ENCODE data around the gene ZPLD1.

Gene ZPLD1

DNA sequence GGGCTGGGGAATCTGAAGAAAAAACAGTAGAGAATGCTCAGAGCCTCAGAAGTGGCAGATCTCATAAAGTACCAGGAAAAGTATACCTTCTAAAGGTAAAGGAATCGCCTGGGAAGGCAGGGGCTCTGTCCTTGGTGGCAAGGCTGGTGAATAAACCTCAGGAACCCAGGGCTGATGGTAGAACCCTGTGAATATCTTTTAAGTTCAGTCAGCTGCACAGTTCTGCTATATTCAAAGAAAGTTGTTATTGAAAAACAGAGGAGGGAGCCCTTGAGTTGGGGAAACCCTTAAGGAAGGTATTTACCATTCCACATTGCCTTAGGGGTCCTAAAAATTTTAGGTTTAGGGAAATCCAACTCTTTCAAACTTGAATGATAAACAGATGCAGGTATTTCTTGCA lies 31.2 kb downstream of the ZPLD1 start:
- no peak overlapping the region for H3K27ac ChIP-seq
- no peak overlapping the region for H3K4me2 ChIP-seq (ENCODE audit: low read length)
- H3K9me3 ChIP-seq (ENCODE audit: control insufficient read depth, low read length): no peaks in the 10 kb centered on the region
- H3K9ac ChIP-seq: no peak overlapping the region
- H2AFZ ChIP-seq: no peak overlapping the region
- no peaks in the 10 kb centered on the region for H3K4me1 ChIP-seq
- H3K36me3 ChIP-seq (ENCODE audit: control insufficient read depth, insufficient read depth, low read length): no peaks in the 10 kb centered on the region
- TF ChIP-seq, protein P1, sequence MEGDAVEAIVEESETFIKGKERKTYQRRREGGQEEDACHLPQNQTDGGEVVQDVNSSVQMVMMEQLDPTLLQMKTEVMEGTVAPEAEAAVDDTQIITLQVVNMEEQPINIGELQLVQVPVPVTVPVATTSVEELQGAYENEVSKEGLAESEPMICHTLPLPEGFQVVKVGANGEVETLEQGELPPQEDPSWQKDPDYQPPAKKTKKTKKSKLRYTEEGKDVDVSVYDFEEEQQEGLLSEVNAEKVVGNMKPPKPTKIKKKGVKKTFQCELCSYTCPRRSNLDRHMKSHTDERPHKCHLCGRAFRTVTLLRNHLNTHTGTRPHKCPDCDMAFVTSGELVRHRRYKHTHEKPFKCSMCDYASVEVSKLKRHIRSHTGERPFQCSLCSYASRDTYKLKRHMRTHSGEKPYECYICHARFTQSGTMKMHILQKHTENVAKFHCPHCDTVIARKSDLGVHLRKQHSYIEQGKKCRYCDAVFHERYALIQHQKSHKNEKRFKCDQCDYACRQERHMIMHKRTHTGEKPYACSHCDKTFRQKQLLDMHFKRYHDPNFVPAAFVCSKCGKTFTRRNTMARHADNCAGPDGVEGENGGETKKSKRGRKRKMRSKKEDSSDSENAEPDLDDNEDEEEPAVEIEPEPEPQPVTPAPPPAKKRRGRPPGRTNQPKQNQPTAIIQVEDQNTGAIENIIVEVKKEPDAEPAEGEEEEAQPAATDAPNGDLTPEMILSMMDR (IDR thresholded peaks at IDR 0.05): no peak
- H3K79me2 ChIP-seq: no peaks in the 10 kb centered on the region
- H3K27me3 ChIP-seq (ENCODE audit: control insufficient read depth, insufficient read depth, low read length): no peaks in the 10 kb centered on the region
- H3K4me3 ChIP-seq (ENCODE audit: low read depth, low read length): no peak overlapping the region

DNA sequence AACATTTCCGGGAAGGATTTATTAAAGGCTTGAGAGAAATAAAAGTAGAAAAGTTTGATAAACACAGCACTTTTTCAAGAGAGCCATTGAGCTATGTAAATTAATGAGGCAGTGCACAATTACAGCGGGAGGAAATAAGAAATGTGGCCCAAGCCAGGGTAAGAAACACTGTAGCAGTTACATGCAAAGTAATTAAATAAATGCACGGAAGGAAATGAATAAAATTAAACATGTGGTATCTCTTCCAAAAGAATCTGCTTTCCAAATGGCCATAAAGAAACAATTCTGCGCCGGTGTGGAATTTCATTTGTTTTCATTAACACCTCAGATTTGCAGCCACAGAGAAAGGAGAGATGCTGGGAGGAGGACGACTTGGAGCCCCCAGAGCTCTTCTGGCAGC lies 35.3 kb downstream of the ZPLD1 start:
- TF ChIP-seq, protein P1 (IDR thresholded peaks at IDR 0.05): no peak
- H3K4me2 ChIP-seq (ENCODE audit: low read length): no peak overlapping the region

DNA sequence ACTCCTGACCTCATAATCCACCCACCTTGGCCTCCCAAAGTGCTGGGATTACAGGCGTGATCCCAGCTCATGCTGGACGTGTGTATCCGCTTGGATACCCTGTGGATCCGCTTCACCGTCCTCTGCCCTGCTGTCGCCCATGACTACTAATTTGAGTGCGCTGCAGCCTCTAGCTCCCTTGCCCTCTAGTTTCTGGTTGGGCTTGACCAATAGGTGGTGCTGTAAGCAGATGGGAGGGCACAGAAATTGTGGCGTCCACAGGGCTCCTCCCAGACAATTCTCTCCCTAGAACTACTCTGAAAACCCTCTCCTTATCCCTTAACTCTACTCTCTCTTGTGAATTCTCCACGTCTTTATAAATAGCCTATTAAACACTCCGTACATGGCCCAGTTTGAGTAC lies 36.2 kb downstream of the ZPLD1 start:
- Histone ChIP-seq H3K79me2 (no peaks in the 10 kb centered on the region), H2AFZ (no peak overlapping the region), H3K9me3 (ENCODE audit: control insufficient read depth, low read length) (no peaks in the 10 kb centered on the region), H3K4me1 (no peaks in the 10 kb centered on the region), H3K27ac (no peak overlapping the region), H3K4me2 (ENCODE audit: low read length) (no peak overlapping the region), H3K36me3 (ENCODE audit: control insufficient read depth, insufficient read depth, low read length) (no peaks in the 10 kb centered on the region), H3K9ac (no peak overlapping the region), H3K4me3 (ENCODE audit: low read depth, low read length) (no peak overlapping the region), H3K27me3 (ENCODE audit: control insufficient read depth, insufficient read depth, low read length) (no peaks in the 10 kb centered on the region)
- TF ChIP-seq, protein P1 (IDR thresholded peaks at IDR 0.05): no peak

More for the DNA sequence above, 35.3 kb downstream of the ZPLD1 start:
- no peak overlapping the region for H3K4me3 ChIP-seq (ENCODE audit: low read depth, low read length)
- no peak overlapping the region for H3K9ac ChIP-seq
- H2AFZ ChIP-seq: no peak overlapping the region
- H3K36me3 ChIP-seq (ENCODE audit: control insufficient read depth, insufficient read depth, low read length): no peaks in the 10 kb centered on the region
- no peaks in the 10 kb centered on the region for H3K79me2 ChIP-seq
- H3K4me1 ChIP-seq: no peaks in the 10 kb centered on the region
- no peak overlapping the region for H3K27ac ChIP-seq
- no peaks in the 10 kb centered on the region for H3K9me3 ChIP-seq (ENCODE audit: control insufficient read depth, low read length)
- H3K27me3 ChIP-seq (ENCODE audit: control insufficient read depth, insufficient read depth, low read length): no peaks in the 10 kb centered on the region

DNA sequence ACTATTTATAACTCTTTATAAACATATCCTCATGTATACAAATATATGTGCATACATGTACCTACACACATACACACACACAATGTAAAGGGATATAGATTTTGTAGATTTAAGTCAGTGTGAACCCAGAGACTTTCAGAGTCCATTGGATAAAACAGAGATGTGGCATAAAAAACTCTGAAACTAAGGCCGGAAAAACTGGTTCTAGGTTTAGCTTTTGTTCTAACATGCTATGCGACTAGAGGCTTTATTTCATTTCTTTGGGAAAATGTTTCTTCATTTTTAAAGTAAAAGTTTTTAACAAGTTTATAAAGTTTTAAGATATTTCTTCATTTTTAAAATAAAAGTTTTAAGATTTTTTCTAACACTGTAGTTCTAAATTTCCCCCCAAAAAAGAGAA lies 36.7 kb downstream of the ZPLD1 start:
- H3K9ac ChIP-seq: no peak overlapping the region
- H3K27me3 ChIP-seq (ENCODE audit: control insufficient read depth, insufficient read depth, low read length): no peaks in the 10 kb centered on the region
- H2AFZ ChIP-seq: no peak overlapping the region
- no peaks in the 10 kb centered on the region for H3K4me1 ChIP-seq
- no peak overlapping the region for H3K4me2 ChIP-seq (ENCODE audit: low read length)
- no peaks in the 10 kb centered on the region for H3K9me3 ChIP-seq (ENCODE audit: control insufficient read depth, low read length)
- TF ChIP-seq, protein P1 (IDR thresholded peaks at IDR 0.05): no peak
- no peaks in the 10 kb centered on the region for H3K79me2 ChIP-seq
- no peak overlapping the region for H3K4me3 ChIP-seq (ENCODE audit: low read depth, low read length)
- no peak overlapping the region for H3K27ac ChIP-seq
- no peaks in the 10 kb centered on the region for H3K36me3 ChIP-seq (ENCODE audit: control insufficient read depth, insufficient read depth, low read length)

DNA sequence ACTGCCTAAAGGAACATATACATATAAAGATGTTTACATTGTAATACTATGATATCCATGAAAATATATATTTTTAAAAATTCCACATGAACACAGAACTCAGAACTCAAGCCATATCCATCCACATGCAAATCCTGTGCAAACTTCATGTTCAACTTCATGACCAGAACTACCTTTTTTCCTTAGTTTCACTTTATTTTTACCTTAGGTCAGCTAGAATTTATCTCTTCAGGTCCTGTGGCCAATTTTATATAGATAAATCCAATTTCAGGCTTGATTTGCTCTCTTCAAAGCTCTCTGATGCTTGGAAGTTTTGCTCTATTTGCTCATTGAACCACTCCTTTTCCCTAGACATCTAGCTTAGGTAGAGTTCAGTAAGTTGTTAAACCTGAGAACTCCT lies 38.8 kb downstream of the ZPLD1 start:
- TF ChIP-seq, protein P1 (IDR thresholded peaks at IDR 0.05): no peak
- Histone ChIP-seq H3K4me1 (no peaks in the 10 kb centered on the region), H3K36me3 (ENCODE audit: control insufficient read depth, insufficient read depth, low read length) (no peaks in the 10 kb centered on the region), H3K4me3 (ENCODE audit: low read depth, low read length) (no peak overlapping the region), H2AFZ (no peak overlapping the region), H3K9ac (no peak overlapping the region), H3K9me3 (ENCODE audit: control insufficient read depth, low read length) (no peaks in the 10 kb centered on the region), H3K27ac (no peak overlapping the region), H3K27me3 (ENCODE audit: control insufficient read depth, insufficient read depth, low read length) (no peaks in the 10 kb centered on the region), H3K4me2 (ENCODE audit: low read length) (no peak overlapping the region), H3K79me2 (no peaks in the 10 kb centered on the region)
